DMS 273 (cell line): ENCODE measurements around the gene NUP133.
A peak's percentile ranks its signal among the peaks of the same experiment; 100 is the strongest.
"Not testable (repeated sequence)": the region's sequence is repeated elsewhere in the genome, so short reads cannot be mapped to it uniquely, and the experiment has no call there.

Source experiments
- DNase-seq: peaks from one replicate; lab custom pipeline; 2025; ENCODE audit not compliant: unreplicated experiment; lab: John Stamatoyannopoulos, UW

Gene NUP133

GRCh38 chr1:229509576-229509975, 1.4 kb upstream of the NUP133 start:
- DNase-seq = no peak

DNA sequence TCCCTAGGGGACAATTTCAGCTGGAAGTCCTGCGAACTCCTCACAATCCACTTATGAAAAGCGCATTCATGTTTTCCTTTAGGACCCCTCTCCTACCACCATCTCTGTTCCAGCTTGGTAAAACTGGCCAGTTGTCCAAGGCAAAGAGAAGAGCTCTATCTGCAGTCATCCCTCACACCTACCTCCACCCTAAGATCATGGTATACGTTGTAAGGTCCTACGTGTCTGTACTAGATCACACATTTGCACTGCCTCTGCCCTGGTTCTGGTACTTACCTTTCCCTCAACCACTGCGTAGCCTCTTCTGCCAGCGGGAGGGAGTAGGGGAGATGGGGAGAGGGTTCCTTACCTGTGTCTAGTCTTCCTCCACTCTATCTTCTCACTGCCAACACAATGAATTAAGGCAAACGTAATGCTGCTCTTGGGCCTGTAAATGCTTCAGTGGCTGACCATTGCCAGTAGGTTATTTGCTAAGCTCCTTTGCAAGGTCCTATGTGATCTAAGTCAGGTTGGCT, 739 bp upstream of the NUP133 start:
- peak; percentile 39 for DNase-seq

DNA sequence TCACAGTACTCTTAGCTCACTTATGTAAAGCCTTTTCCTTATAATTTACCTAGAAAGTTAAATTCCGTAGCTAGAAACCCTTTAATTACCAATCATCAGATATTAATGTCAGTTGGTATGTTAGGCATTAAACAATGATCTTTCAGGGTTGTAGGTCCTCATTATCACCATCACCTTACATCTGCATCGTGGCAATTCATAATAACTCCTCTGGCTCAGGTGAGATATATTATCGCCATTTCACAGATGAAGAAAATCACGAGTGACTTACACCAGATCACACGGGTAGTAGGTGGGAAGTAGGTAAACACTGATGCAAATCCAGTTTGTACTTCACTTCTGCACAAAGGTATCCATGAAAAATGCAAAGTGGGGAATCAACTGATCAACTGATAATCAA, 639 bp downstream of the NUP133 start:
- no peak for DNase-seq

DNA sequence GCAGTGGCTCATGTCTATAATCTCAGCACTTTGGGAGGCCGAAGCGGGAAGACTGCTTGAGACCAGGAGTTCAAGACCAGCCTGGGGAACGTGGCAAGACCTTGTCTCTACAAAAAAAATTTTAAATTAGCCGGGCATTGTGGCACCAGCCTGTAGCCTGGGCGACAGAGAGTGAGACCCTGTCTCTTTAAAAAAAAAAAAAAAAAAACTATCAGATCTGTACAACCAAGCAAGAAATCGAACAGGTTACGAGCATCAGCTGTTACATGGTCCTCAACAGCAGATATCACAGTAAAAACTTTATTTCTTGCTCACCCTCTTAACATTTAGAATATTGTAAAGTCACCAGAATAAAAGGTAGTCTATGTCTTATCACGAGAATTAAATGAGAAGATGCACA, 1.5 kb downstream of the NUP133 start:
- no peak for DNase-seq

- DNase-seq = no peak
These were observed 12.4 kb downstream of the NUP133 start for GRCh38 chr1:229495782-229496181.

DNA sequence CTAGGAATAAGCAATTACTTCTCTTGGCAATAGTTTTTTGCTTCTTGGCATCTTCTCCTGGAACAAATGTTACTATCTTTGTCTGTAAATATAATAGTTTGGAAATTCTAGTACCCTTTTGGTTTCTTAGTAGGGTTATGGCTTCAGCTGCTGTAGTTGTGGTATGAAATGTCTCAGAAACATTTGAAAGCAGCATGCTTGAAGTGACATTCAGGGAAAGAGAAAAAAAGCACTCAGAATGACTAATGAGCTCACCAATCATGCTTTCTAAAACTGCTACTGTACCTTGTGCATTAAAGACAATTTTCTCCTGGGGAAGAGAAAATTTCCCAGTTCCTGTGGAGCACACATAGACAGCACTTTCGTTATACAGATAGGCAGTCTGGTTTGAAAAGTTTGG, 21.0 kb downstream of the NUP133 start:
- DNase-seq = no peak

GRCh38 chr1:229485318-229485717, 22.8 kb downstream of the NUP133 start:
- DNase-seq = no peak

GRCh38 chr1:229482511-229482910, 25.6 kb downstream of the NUP133 start:
- DNase-seq = no peak

GRCh38 chr1:229480495-229480894, 27.6 kb downstream of the NUP133 start:
- DNase-seq = no peak

DNA sequence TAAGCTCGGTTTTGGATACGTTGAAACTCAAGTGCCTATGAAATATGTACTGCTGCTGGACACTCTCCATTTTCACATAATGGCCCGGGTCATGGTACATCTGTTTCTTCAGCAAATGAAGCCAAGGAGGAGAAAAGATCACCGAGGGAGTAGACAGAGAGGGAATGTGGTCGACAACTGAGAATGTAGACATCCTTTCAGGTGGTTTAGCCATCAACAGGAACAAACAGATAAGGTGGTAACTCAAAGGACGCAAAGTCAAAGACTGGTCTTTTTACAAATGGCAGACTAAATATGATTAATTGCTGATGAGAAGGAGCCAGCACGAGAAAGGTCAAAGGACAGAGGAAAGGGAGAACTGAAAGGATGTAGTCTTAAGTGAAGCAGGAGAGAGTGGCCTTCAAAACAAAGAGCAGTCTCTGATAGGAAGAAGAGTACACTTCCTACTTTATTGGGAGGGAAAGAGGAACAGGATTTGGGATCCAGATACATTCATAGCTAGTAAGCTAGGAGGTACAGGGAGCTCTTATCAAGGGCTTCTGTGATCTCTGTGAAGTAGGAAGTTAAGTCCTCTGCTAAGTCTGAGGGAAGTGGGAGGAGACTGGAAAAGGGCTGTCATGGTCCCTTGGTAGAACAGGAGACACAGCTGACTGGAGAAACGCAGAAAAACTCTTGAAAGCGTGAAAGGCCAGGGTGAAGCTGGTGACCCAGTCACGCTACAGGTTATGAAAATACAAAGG, 28.3 kb downstream of the NUP133 start:
- DNase-seq = no peak

- no peak for DNase-seq
These were observed 29.3 kb downstream of the NUP133 start for GRCh38 chr1:229478852-229479251.

- not testable (repeated sequence) for DNase-seq
These were observed 32.3 kb downstream of the NUP133 start for GRCh38 chr1:229475859-229476258.

DNA sequence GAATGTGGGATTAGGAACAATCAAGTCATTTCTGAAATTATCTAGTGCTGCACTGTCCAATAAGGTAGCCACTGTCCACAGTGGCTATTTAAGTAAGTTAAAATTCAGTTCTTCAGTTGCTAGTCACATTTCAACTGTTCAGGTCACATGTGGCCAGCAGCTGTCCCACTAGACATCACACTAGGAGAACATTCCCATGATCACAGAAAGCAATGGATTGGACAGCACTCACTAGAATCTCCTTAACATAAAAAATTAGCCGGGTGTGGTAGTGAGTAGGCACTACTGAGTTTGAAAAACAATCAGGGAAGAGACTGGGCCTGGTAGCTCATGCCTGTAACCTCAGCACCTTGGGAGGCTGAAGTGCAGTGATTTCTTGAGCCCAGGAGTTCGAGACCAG, 33.6 kb downstream of the NUP133 start:
- DNase-seq = no peak

DNA sequence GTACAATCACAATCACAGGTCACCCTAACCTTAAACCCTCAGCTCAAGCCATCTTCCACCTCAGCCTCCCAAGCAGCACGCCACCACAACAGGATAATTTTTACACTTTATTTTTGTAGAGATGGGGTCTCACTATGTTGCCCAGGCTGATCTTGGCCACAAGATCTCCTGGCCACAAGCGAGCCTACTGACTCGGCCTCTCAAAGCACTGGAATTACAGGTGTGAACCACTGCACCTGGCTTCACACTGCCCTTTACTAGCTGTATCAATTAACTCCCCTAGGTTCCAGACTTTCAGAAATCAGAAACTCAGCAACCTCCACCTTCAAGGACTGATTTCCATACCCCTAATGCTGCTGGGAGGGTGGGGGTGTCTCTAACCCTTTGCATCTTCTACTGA, 37.0 kb downstream of the NUP133 start:
- DNase-seq = no peak

DNA sequence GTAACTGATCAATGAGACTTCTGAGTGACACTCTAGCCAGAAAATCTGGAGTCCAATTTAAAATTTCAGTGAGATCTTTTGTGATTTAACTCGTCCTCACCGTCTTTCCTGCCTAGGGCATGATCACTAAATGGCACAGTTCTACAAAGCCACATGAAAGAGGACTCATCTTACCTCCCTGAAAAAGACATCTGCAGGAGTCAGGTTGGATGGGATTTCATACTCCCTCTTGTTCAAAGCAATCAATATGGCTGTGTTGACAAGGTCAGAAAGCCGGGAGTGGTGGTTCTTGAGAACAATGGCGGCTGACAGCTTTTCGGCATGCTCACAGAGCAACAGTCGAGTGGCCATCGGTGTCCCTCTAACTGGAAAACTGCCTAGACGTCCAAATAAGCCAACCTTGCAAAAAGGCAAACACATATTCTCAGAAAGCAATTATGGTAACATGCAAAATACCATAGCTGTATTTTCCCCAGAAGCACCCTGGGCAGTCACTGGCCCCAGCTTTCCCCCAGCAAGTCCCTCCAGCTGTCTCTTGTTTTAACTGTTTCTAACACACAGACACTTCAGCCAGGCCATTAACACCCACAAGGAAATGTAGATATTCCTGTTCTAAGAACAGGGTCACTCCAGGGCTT, 37.6 kb downstream of the NUP133 start:
- DNase-seq = no peak

DNA sequence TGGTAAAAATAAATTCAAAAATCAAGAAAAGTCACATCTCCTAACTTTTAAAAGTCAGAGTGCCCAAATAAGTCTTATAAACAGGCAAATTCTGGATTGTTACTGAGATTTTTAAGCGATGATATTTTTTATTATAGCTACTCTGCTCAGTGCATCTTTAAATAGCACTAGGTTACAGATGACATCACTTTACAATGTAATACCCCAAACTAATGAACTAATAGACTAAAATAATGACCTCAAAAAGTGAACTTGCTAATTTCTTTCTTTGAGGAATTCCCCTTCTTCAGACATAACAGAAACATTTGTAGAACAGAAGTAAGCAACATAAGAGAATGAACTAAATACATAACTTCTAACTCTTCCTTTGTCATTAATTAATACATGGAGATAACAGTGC, 41.3 kb downstream of the NUP133 start:
- DNase-seq = no peak

DNA sequence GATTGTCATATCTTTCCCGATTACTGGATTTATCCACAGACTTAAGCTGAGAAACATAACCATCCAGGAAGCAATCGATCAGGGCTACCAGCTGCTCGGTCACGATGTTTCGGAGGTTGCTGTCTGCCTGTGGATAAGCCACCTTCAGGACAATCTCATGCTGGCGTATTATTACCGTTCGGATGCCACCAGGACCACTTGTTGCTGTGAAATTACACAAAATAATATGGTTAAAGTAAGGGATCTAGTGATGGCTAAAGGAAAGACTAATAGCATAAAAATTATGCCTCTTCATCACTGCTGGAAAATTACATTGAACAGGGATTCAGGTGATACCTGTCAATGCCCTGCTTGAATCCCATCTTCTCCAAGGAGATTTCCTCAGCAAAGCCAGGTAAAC, 43.5 kb downstream of the NUP133 start:
- no peak for DNase-seq

- no peak for DNase-seq
These were observed 47.0 kb downstream of the NUP133 start for GRCh38 chr1:229461032-229461668.

GRCh38 chr1:229459815-229460214, 48.3 kb downstream of the NUP133 start:
- DNase-seq = no peak

GRCh38 chr1:229457436-229457835, 50.7 kb downstream of the NUP133 start:
- no peak for DNase-seq

GRCh38 chr1:229456016-229456415, 52.1 kb downstream of the NUP133 start:
- no peak for DNase-seq

DNA sequence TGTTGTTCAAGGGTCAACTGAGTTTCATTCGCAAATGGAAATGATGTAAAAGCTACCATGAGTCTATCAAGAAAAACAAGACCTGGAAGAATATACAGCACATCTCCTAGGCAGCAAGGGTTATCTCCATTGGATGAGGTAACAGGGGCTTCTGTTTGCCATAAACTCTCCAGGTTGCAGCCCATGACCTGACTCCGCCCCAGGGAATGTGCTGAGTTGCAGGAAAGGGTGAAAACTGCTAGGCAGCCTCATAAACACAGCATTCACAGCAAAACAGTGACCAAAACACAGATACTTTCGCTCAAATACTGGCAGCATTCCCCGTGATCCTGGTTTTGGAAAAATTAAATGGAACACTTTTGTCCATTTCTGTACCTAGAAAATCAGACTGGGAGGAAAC, 54.1 kb downstream of the NUP133 start:
- DNase-seq = no peak
